Kidney (tissue), 14 donors: ENCODE measurements around the gene BECN2. TPM values are rescaled to one million over a fixed set of nuclear protein-coding genes. Genes with fewer than 3 reads are reported as not detected.

Source experiments
- DNase-seq, 5 donors: peaks; one replicate each; pipeline ENCODE4 v3.0.0-alpha.2; 2013 to 2020
- FAIRE-seq: peaks from 2 replicates; lab custom pipeline; 2012; peaks lifted over from hg19 to GRCh38; lab: Jason Lieb, UNC
- H3K27ac ChIP-seq, 2 donors: one replicate each; pipeline ENCODE4 v1.7.0; 2013; ENCODE audit warnings: low read depth in 2 of 2, low read length in 2 of 2, inconsistent platforms in 1 of 2
- H3K27me3 ChIP-seq: one replicate; pipeline ENCODE4 v1.7.1; 2013; ENCODE audit warnings: low read length, inconsistent platforms; ENCODE audit not compliant: control insufficient read depth, insufficient read depth
- H3K36me3 ChIP-seq, 3 donors: one replicate each; pipeline versions ENCODE4 v1.7.0 to v1.7.1; 2013; ENCODE audit warnings: low read length in 3 of 3, control low read depth in 1 of 3, inconsistent platforms in 1 of 3; ENCODE audit not compliant: insufficient read depth in 3 of 3, control insufficient read depth in 2 of 3
- H3K4me1 ChIP-seq, 3 donors: one replicate each; pipeline versions ENCODE4 v1.7.0 to v1.7.1; 2013; ENCODE audit warnings: low read length in 3 of 3, inconsistent platforms in 1 of 3, low read depth in 1 of 3; ENCODE audit not compliant: control insufficient read depth in 2 of 3, insufficient read depth in 2 of 3
- H3K4me3 ChIP-seq, 3 donors: one replicate each; pipeline versions ENCODE4 v1.7.0 to v1.8.1; 2013; ENCODE audit warnings: low read length in 3 of 3, control low read depth in 1 of 3, inconsistent platforms in 1 of 3
- H3K9ac ChIP-seq, 3 donors: one replicate each; pipeline versions ENCODE4 v1.7.0 to v1.7.1; 2013; ENCODE audit warnings: low read length in 3 of 3, control low read depth in 1 of 3, inconsistent platforms in 1 of 3
- H3K9me3 ChIP-seq, 3 donors: one replicate each; pipeline versions ENCODE4 v1.7.0 to v1.7.1; 2013; ENCODE audit warnings: low read length in 3 of 3, control low read depth in 1 of 3, inconsistent platforms in 1 of 3; ENCODE audit not compliant: control insufficient read depth in 2 of 3, insufficient read depth in 1 of 3
- CTCF ChIP-seq: IDR thresholded peaks from 3 replicates; pipeline ENCODE4 v1.5.1; 2012; ENCODE audit warnings: mild to moderate bottlenecking, moderate library complexity, borderline replicate concordance; ENCODE audit not compliant: insufficient read depth; ENCODE audit errors: extremely low read depth
- intact Hi-C: fragments of 100-400 bp; cut with DNase I; formaldehyde crosslinking; loops from one replicate; pipeline ENCODE4 v1.11.1; 2022
- polyA plus RNA-seq: library from polyadenylated mRNA; stranded (reverse); fragments of 350-450 nt; fragmentation: Illumina TruSeq; extraction: RNeasy Lipid Tissue Mini Kit (QIAGEN cat#74804); gene quantifications from one replicate; pipeline ENCODE4 v1.2.3, GENCODE V29; 2014; ENCODE audit warnings: low read depth, low replicate concordance; ENCODE audit not compliant: insufficient read depth
- total RNA-seq: library from RNA; stranded (reverse); fragmentation: NEBNext Ultra II Directional; extraction: Animal tissue kit (Norgen Biotek cat#: 25700); gene quantifications from one replicate; pipeline ENCODE4 v1.2.1, GENCODE V29; 2021
- donor health status: control.
- donor health status: control.
- donor health status: control.
- donor health status: control.
- donor health status: control.
- donor health status: DM: yes; HTN: yes; CAD: no.
- donor health status: Normal renal cell carcinoma (clear cell type).

The BECN2 gene
- total and polyA plus RNA-seq, 2 donors from 2014 or later: not detected

GRCh38 chr1:242005866-242006535, 48.4 kb downstream of the BECN2 start:
- H3K27me3 ChIP-seq: no peaks in the 10 kb centered on the region
- no peaks in the 10 kb centered on the region for H3K36me3 ChIP-seq
- intact Hi-C loops: no loop called here
- H3K27ac ChIP-seq: no peak overlapping the region
- H3K4me3 ChIP-seq: no peak overlapping the region
- FAIRE-seq (no peak), DNase-seq (no peak)
- TF ChIP-seq CTCF: no peak
- H3K4me1 ChIP-seq: no peaks in the 10 kb centered on the region
- no peaks in the 10 kb centered on the region for H3K9me3 ChIP-seq
- no peak overlapping the region for H3K9ac ChIP-seq

DNA sequence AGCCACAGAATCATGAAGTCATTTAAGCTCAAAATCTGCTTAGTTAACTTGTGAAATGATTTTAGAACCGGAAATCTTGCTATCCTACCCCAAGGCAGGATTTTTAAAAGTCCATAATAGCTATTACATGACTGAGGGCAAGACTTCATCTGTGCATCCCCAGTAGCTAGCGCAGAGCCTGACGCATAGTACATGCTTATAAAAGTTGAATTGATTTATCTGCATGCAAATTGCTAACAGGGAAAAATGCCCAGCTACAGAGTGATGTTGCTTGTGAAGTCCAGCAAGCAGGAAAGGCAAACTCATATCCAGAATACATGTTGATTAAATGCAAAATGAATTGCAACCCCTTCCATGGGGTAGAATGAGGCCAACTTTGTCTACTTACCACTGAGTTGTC, 49.4 kb downstream of the BECN2 start:
- Histone ChIP-seq H3K36me3 (no peaks in the 10 kb centered on the region), H3K4me3 (no peak overlapping the region), H3K27me3 (no peaks in the 10 kb centered on the region), H3K9me3 (no peaks in the 10 kb centered on the region), H3K27ac (no peak overlapping the region), H3K9ac (no peak overlapping the region), H3K4me1 (no peaks in the 10 kb centered on the region)
- FAIRE-seq (no peak), DNase-seq (no peak)
- TF ChIP-seq CTCF: no peak
- intact Hi-C loops: no loop called here

Other genes starting within 250 kb of the BECN2 start
- gene EXO1, start 109.6 kb upstream of the BECN2 start, total RNA-seq: 0.69 TPM
- gene EXO1, start 109.6 kb upstream of the BECN2 start, polyA plus RNA-seq: not detected
- gene MAP1LC3C, start 41.3 kb downstream of the BECN2 start, total RNA-seq: 5.1 TPM
- not detected for gene MAP1LC3C, start 41.3 kb downstream of the BECN2 start, polyA plus RNA-seq